Inflammatory macrophage treated with lipopolysaccharide for 1 hour (primary cell): ENCODE measurements around the gene ALDH2.
"Not testable (repeated sequence)": the region's sequence is repeated elsewhere in the genome, so short reads cannot be mapped to it uniquely, and the experiment has no call there.

Experiments used
- DNase-seq, 2 donors: peaks; one replicate each; pipeline ENCODE4 v3.0.0-alpha.2; 2020 to 2022

ALDH2 gene

GRCh38 chr12:111791507-111791906 lies 24.8 kb downstream of the ALDH2 start:
- no peak for DNase-seq

DNA sequence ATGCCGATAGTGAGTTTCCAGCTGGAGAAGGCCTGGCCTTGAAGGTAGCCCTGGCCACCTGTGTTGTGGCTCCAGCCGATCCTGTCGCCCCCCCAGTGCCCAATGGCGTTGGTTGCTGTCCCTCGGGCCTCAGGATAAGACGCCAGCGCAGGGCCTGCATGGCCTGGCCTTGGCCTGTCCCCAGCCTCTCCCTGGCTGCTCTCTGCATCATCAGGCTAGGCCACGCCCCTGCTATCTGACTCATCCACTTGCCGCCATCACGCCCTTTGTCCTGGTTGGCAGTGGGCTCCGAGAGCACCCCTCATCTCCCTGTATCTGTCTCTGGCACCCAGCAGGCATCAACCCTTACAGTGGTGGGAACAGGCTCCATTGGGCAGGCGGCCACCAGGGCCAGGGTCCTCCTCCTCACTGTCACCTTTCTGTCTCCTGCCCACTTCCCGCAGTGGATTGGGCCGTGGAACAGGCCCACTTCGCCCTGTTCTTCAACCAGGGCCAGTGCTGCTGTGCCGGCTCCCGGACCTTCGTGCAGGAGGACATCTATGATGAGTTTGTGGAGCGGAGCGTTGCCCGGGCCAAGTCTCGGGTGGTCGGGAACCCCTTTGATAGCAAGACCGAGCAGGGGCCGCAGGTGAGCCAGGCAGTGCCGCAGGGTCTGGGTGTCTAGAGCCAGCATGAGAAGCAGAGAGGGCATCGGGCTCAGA lies 25.6 kb downstream of the ALDH2 start:
- no peak for DNase-seq

GRCh38 chr12:111792856-111793235 lies 26.1 kb downstream of the ALDH2 start:
- no peak for DNase-seq

DNA sequence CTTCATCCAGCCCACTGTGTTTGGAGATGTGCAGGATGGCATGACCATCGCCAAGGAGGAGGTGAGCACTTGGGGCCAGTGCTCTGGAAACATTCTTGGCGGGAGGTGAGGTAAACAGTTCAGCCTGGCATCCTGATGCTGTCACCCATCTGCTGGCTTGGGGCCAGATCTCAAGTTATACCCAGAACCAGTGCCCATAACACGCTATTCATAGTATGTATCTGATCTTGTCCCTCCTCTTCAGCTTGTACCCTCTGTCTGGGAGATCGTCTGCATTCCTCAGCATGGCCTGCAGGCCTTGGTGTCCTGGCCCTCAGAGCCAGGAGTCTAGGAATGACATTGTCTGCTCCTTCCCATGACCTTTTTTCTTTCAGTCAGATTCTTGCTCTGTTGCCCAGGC lies 31.4 kb downstream of the ALDH2 start:
- no peak for DNase-seq

GRCh38 chr12:111799758-111800157 lies 33.0 kb downstream of the ALDH2 start:
- no peak for DNase-seq

DNA sequence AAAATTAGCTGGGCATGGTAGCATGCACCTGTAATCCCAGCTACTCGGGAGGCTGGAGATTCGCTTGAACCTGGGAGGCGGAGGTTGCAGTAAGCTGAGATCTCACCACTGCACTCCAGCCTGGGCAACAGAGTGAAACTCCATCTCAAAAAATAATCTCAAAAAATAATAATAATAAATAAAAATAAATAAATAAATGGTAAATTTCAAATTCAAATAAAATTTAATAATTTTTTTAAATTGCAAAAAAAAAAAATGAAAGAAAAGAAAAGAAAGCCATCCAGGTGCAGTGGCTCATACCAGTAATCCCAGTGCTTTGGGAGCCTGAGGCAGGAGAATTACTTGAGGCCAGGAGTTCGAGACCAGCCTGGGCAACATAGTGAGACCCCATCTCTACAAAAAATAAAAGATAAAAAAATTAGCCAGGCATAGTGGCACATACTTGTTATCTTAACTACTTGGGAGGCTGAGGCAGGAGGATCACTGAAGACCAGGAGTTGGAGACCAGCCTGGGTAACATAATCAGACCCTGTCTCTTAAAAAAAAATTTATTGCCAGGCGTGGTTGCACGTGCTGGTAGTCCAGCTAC lies 36.4 kb downstream of the ALDH2 start:
- DNase-seq: no peak

DNA sequence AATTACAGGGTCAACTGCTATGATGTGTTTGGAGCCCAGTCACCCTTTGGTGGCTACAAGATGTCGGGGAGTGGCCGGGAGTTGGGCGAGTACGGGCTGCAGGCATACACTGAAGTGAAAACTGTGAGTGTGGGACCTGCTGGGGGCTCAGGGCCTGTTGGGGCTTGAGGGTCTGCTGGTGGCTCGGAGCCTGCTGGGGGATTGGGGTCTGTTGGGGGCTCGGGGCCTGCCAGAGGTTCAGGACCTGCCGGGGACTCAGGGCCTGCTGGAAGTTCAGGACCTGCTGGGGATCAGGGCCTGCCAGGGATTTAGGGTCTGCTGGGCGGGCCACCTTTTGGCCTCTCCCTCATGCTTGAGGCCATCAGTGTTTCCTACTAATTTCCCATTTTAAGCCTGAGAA lies 37.1 kb downstream of the ALDH2 start:
- DNase-seq: no peak

DNA sequence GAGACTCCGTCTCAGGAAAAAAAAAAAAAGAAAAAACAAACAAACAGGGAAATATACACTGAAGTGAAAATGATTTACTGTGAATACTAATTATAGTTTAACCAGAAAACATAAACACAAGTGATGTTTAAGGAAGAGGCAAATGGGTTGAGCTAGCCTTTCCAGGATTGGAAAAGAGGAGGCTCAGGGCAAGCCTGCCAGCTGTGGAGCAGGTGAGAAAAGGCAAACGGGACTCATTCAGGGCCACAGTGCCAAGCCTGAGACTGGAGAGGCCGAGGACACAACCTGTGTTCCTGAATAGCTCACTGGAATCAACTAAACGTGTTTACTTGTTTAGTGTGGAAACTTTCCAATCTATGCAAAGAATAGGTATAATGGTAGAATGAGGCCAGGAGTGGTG lies 39.6 kb downstream of the ALDH2 start:
- no peak for DNase-seq

GRCh38 chr12:111807232-111807631 lies 40.5 kb downstream of the ALDH2 start:
- DNase-seq: no peak

GRCh38 chr12:111812881-111813741 lies 46.4 kb downstream of the ALDH2 start:
- peak; percentile 71 to 92 for DNase-seq

DNA sequence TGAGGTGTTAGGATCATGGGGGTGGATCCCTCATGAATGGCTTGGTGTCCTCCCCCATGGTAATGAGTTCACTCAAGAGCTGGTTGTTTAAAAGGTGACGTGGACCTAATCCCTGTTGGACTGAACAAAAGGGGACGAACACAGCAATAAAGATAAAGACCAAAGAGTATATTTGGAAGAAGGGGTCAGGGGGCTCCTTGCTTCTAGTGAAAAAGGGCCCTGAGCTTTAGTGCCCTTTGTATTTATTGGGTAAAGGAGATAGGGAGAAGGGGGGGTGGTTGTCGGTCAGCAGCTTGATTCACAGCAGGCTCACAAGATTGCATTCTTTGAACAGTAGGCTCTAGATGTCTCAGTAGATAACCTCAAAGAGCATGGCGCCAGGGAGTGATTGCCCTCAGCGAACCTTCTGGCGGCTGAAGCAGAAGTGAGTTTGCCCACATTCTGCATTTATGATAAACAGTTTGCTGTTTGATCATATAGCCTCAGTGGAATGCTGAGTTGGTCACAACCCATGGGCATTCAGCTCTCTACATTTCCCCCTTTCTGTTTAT lies 49.4 kb downstream of the ALDH2 start:
- no peak for DNase-seq

DNA sequence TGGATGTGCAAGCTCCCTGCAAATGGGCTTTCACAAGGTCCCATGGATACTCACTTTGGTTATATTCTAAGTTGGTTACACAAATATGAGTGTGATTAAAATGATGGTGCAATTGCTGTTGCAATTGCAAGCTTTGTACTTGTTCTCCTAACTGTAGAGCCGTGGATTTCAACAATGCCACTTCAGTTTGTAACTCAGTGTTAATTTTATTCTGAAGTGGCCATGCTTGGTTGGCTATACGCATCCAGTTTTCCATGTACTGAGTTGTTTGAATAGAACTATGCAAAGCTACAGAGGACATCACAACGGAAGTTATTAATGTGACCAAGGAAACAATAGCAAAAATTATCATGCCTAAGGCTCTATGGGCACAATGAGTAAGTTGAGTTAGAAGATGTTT lies 50.2 kb downstream of the ALDH2 start:
- DNase-seq: peak in 1 of 2 donors; percentile 9

GRCh38 chr12:111818340-111818739 lies 51.6 kb downstream of the ALDH2 start:
- DNase-seq: no peak

DNA sequence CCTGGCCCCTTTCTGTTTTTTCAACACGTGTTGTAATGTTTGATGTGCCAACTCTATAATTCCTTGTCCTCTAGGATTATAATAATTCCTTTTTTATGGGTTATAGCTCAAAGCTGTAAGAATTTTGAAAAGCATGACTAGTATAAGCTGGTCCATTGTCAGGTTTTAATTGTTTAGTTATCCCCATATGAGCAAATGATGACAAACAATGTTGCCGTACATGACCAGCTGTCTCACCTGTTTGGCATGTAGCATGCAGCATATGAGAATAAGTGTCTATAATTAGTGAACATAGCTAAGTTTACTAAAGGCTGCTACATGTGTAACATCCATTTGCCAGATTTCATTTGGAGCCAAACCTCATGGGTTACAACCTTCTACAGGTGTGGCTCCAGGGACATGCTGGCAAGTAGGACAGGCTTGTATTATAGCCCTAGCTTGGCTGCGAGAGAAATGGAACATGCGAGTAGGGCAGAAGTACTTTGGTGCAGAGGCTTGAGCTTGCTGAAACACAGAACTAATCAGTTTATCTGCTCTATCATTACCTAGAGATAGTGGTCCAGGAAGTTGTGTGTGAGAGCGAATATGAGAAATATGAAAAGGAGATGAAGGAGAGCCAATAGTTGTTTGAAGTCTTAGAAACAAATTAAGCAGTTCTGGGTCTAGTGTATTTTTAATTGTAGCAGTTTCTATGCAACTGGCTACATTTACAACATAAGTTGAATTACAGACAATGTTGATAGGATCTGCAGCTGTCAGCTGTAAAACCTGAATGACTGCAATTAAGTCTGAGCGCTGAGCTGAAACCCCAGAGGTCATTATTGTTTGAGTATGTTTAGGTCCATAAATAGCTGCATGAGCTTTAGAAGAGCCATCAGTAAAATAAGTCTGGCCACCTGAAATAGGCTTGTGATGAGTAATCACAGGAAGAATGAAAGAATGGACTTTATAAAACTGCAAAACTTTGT lies 52.7 kb downstream of the ALDH2 start:
- no peak for DNase-seq

- DNase-seq: not testable (repeated sequence)
Measured at GRCh38 chr12:111820828-111821227, 54.1 kb downstream of the ALDH2 start.

- DNase-seq: peak; percentile 51 to 63
Measured at GRCh38 chr12:111822886-111823285, 56.2 kb downstream of the ALDH2 start.

DNA sequence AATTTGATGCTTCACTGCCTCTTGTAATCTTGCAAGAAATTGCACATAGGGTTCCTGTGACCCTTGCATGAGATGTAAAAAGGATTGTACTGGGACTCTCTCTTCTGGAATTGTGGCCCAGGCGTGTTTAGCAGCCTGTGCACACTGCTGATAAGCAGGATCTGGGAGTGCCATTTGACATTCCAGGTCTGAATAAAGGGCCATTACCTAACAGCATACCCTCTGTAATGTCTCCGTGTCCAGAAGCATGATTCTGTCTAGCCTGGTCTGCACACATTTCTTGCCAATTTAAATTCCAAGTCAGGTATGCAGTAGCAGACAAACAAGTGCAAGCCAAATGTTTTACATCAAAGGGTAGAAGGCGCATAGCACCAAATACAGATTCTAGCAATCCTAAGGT lies 57.2 kb downstream of the ALDH2 start:
- no peak for DNase-seq

DNA sequence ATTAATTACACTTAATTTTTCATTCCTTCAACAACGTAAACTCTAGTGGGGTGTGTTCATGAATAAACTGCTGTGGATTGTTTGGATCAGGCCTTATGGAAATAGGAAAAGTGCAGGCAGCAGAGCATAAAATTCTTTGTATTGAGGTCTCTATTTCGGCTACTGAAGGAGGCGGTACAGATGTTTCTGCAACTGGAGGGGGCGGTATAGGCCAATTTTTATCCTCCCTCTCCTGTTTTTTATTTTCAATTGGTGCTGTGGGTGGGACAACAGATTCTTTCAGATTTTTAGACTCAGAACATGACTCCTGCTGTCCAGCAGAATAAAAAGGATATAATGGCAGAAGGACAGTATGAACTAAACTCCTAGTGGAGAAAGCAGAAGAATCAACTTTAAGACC lies 57.6 kb downstream of the ALDH2 start:
- peak; percentile 29 to 35 for DNase-seq

- no peak for DNase-seq
Measured at GRCh38 chr12:111825509-111825908, 58.8 kb downstream of the ALDH2 start.

DNA sequence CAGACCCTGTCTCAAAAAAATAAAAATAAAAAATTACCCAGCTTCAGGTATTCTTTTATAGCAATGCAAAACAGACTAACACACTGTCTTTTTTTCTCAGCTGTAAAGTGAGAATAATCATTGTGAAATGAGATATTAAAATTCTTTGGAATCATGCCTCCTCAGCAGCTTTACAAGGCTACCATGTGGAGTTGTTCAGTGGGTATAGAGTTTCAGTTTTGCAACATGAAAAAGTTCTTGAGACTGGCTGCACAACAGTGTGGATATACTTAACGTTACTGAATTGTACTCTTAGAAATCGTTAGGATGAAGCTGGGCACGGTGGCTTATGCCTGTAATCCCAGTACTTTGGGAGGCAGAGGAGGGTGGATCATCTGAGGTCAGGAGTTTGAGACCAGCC lies 59.6 kb downstream of the ALDH2 start:
- DNase-seq: no peak

DNA sequence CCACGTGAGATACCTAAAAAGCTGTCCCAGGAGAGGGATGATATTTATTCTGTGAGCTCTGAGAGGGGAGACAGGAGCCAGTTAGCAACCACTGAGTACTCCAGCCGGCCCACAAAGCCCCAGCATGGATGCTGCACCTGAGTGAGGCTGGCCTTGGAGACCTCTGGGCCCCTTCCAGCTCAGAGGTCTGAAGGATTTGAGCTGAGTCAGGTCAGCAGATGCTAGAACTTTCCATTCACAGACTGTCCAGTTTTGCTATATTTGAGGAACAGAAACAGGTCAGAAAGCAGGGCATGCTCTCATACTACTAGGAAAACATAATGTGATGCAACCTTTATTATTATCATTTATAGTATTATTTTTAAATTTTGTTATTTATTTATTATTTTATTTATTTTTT lies 60.3 kb downstream of the ALDH2 start:
- DNase-seq: peak; percentile 55 to 58

- no peak for DNase-seq
Measured at GRCh38 chr12:111827907-111828306, 61.2 kb downstream of the ALDH2 start.
